Effector memory CD4-positive, alpha-beta T cell (primary cell): ENCODE results near the gene MTG1.

Experiments
- DNase-seq, 3 donors: peaks; one replicate each; pipeline ENCODE4 v3.0.0-alpha.2; 2020
- H3K27ac ChIP-seq: 2 replicates; pipeline ENCODE4 v1.7.0; 2013; ENCODE audit warnings: mild to moderate bottlenecking, low read length, moderate library complexity; ENCODE audit not compliant: insufficient read depth, poor library complexity, severe bottlenecking
- H3K27me3 ChIP-seq: replicated peaks from 2 replicates; pipeline ENCODE4 v1.7.0; 2013; ENCODE audit warnings: mild to moderate bottlenecking, low read length; ENCODE audit not compliant: insufficient read depth, control insufficient read depth, poor library complexity, severe bottlenecking
- H3K36me3 ChIP-seq: 2 replicates; pipeline ENCODE4 v1.7.0; 2013; ENCODE audit warnings: mild to moderate bottlenecking, low read length, moderate library complexity; ENCODE audit not compliant: control insufficient read depth, insufficient read depth
- H3K4me1 ChIP-seq: 2 replicates; pipeline ENCODE4 v1.7.0; 2013; ENCODE audit warnings: low read length, mild to moderate bottlenecking; ENCODE audit not compliant: control insufficient read depth, insufficient read depth, poor library complexity, severe bottlenecking
- H3K4me3 ChIP-seq: 2 replicates; pipeline ENCODE4 v1.7.0; 2013; ENCODE audit warnings: low read length, low read depth, mild to moderate bottlenecking; ENCODE audit not compliant: insufficient read depth, poor library complexity, severe bottlenecking
- H3K9me3 ChIP-seq: 2 replicates; pipeline ENCODE4 v1.7.0; 2013; ENCODE audit warnings: mild to moderate bottlenecking, low read length, moderate library complexity; ENCODE audit not compliant: control insufficient read depth

The MTG1 gene

GRCh38 chr10:133388973-133389818 lies 4.8 kb upstream of the MTG1 start:
- no peaks in the 10 kb centered on the region for H3K27me3 ChIP-seq
- peak overlapping the region; percentile 51 for H3K4me3 ChIP-seq
- no peaks in the 10 kb centered on the region for H3K36me3 ChIP-seq
- DNase-seq, result no peak
- no peaks in the 10 kb centered on the region for H3K9me3 ChIP-seq
- peak overlapping the region; percentile 80 for H3K27ac ChIP-seq
- peaks cover 31% of the 10 kb centered on the region for H3K4me1 ChIP-seq

GRCh38 chr10:133390597-133391248 lies 3.2 kb upstream of the MTG1 start:
- peaks cover 39% of the 10 kb centered on the region for H3K4me1 ChIP-seq

GRCh38 chr10:133391249-133391635 lies 2.7 kb upstream of the MTG1 start:
- Histone ChIP-seq H3K27ac (peak overlapping the region; percentile 26), H3K4me1 (peaks cover 39% of the 10 kb centered on the region)

More at GRCh38 chr10:133390597-133391248, 3.2 kb upstream of the MTG1 start:
- Histone ChIP-seq H3K36me3 (no peaks in the 10 kb centered on the region), H3K9me3 (no peaks in the 10 kb centered on the region), H3K27ac (peak overlapping the region; percentile 80), H3K27me3 (no peaks in the 10 kb centered on the region), H3K4me3 (peak overlapping the region; percentile 7)
- DNase-seq, result no peak

GRCh38 chr10:133391761-133392518 lies 2.0 kb upstream of the MTG1 start:
- no peak for DNase-seq
- Histone ChIP-seq H3K27me3 (no peaks in the 10 kb centered on the region), H3K4me3 (no peak overlapping the region), H3K9me3 (no peaks in the 10 kb centered on the region), H3K36me3 (peaks cover 9% of the 10 kb centered on the region), H3K4me1 (peaks cover 39% of the 10 kb centered on the region), H3K27ac (peak overlapping the region; percentile 26)

More at GRCh38 chr10:133391249-133391635, 2.7 kb upstream of the MTG1 start:
- Histone ChIP-seq H3K4me3 (no peak overlapping the region), H3K9me3 (no peaks in the 10 kb centered on the region), H3K36me3 (peaks cover 4% of the 10 kb centered on the region), H3K27me3 (no peaks in the 10 kb centered on the region)
- DNase-seq, result no peak

GRCh38 chr10:133393401-133394063 lies 425 bp upstream of the MTG1 start:
- no peak for DNase-seq
- peaks cover 37% of the 10 kb centered on the region for H3K4me1 ChIP-seq
- H3K4me3 ChIP-seq, result peak overlapping the region; percentile 91
- no peaks in the 10 kb centered on the region for H3K9me3 ChIP-seq
- no peaks in the 10 kb centered on the region for H3K27me3 ChIP-seq
- H3K36me3 ChIP-seq, result peaks cover 15% of the 10 kb centered on the region
- peak overlapping the region; percentile 75 for H3K27ac ChIP-seq

- no peak for DNase-seq
- Histone ChIP-seq H3K9me3 (no peaks in the 10 kb centered on the region), H3K27ac (peak overlapping the region; percentile 75), H3K4me1 (peaks cover 27% of the 10 kb centered on the region), H3K27me3 (no peaks in the 10 kb centered on the region), H3K4me3 (peak overlapping the region; percentile 91), H3K36me3 (peaks cover 26% of the 10 kb centered on the region)
Measured at GRCh38 chr10:133394801-133395221, 854 bp downstream of the MTG1 start.

GRCh38 chr10:133396035-133396624 lies 2.2 kb downstream of the MTG1 start:
- Histone ChIP-seq H3K36me3 (peaks cover 29% of the 10 kb centered on the region), H3K4me1 (peaks cover 16% of the 10 kb centered on the region), H3K27ac (no peak overlapping the region), H3K9me3 (no peaks in the 10 kb centered on the region), H3K27me3 (no peaks in the 10 kb centered on the region), H3K4me3 (no peak overlapping the region)
- no peak for DNase-seq

- no peaks in the 10 kb centered on the region for H3K9me3 ChIP-seq
- peaks cover 46% of the 10 kb centered on the region for H3K36me3 ChIP-seq
- no peaks in the 10 kb centered on the region for H3K27me3 ChIP-seq
- H3K4me3 ChIP-seq, result no peak overlapping the region
- no peak for DNase-seq
- no peak overlapping the region for H3K27ac ChIP-seq
- H3K4me1 ChIP-seq, result peaks cover 12% of the 10 kb centered on the region
Measured at GRCh38 chr10:133397938-133398337, 4.0 kb downstream of the MTG1 start.

GRCh38 chr10:133399123-133399601 lies 5.2 kb downstream of the MTG1 start:
- Histone ChIP-seq H3K4me3 (no peak overlapping the region), H3K27ac (no peak overlapping the region), H3K27me3 (no peaks in the 10 kb centered on the region), H3K4me1 (peaks cover 8% of the 10 kb centered on the region), H3K9me3 (no peaks in the 10 kb centered on the region), H3K36me3 (peaks cover 46% of the 10 kb centered on the region)
- DNase-seq, result no peak
